Measurements from ENCODE around the gene SMIM15.

DNA sequence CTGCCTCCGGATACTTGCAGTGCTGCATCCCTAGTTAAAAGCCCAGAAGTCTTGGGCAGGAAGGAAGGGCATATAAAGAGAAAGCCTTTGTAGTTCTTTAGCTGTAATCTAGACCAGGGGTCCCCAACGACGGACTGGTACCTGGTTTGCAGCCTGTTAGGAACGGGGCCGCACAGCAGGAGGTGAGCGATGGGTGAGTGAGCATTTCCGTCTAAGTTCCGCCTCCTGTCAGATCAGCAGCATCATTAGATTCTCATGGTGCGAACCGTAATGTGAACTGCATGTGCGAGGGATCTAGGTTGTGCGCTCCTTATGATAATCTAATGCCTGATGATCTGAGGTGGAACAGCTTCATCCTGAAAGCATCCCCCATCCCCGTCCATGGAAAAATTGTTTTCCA is 1.6 kb upstream of the SMIM15 start:
- TF ChIP-seq POLR2A (IDR thresholded peaks at IDR 0.05; ENCODE audit: borderline replicate concordance, extremely low read depth, insufficient read depth, insufficient read length) (no peak), EZH2phosphoT487 (IDR thresholded peaks at IDR 0.05; ENCODE audit: borderline replicate concordance) (no peak), FOSL1 (IDR thresholded peaks at IDR 0.05; ENCODE audit: low read depth) (no peak)
- TF ChIP-seq, protein P1, sequence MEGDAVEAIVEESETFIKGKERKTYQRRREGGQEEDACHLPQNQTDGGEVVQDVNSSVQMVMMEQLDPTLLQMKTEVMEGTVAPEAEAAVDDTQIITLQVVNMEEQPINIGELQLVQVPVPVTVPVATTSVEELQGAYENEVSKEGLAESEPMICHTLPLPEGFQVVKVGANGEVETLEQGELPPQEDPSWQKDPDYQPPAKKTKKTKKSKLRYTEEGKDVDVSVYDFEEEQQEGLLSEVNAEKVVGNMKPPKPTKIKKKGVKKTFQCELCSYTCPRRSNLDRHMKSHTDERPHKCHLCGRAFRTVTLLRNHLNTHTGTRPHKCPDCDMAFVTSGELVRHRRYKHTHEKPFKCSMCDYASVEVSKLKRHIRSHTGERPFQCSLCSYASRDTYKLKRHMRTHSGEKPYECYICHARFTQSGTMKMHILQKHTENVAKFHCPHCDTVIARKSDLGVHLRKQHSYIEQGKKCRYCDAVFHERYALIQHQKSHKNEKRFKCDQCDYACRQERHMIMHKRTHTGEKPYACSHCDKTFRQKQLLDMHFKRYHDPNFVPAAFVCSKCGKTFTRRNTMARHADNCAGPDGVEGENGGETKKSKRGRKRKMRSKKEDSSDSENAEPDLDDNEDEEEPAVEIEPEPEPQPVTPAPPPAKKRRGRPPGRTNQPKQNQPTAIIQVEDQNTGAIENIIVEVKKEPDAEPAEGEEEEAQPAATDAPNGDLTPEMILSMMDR (IDR thresholded peaks at IDR 0.05 in 2 of 3, conservative IDR thresholded peaks at IDR 0.05 in 1 of 3; ENCODE audit: borderline replicate concordance in 1 of 3, insufficient read depth in 1 of 3, low read depth in 2 of 3, low read length in 2 of 3), result no peak

All from HCT116 (cell line).